LNCaP clone FGC (cell line): ENCODE measurements around the gene DAZAP2.
"Not testable (repeated sequence)": the region's sequence is repeated elsewhere in the genome, so short reads cannot be mapped to it uniquely, and the experiment has no call there.

Experiments
- DNase-seq: peaks from one replicate; pipeline ENCODE4 v3.0.0-alpha.2; 2011; ENCODE audit warnings: low read depth
- H3K4me3 ChIP-seq: 2 replicates; pipeline ENCODE4 v1.5.1; 2011; ENCODE audit warnings: mild to moderate bottlenecking, low read depth, low read length, control low read depth
- TF ChIP-seq, protein P1 (sequence below): IDR thresholded peaks from 2 replicates; pipeline ENCODE4 v1.5.1; 2012; ENCODE audit warnings: mild to moderate bottlenecking; ENCODE audit not compliant: control insufficient read depth, insufficient read depth; ENCODE audit errors: extremely low read depth

DAZAP2 gene

DNA sequence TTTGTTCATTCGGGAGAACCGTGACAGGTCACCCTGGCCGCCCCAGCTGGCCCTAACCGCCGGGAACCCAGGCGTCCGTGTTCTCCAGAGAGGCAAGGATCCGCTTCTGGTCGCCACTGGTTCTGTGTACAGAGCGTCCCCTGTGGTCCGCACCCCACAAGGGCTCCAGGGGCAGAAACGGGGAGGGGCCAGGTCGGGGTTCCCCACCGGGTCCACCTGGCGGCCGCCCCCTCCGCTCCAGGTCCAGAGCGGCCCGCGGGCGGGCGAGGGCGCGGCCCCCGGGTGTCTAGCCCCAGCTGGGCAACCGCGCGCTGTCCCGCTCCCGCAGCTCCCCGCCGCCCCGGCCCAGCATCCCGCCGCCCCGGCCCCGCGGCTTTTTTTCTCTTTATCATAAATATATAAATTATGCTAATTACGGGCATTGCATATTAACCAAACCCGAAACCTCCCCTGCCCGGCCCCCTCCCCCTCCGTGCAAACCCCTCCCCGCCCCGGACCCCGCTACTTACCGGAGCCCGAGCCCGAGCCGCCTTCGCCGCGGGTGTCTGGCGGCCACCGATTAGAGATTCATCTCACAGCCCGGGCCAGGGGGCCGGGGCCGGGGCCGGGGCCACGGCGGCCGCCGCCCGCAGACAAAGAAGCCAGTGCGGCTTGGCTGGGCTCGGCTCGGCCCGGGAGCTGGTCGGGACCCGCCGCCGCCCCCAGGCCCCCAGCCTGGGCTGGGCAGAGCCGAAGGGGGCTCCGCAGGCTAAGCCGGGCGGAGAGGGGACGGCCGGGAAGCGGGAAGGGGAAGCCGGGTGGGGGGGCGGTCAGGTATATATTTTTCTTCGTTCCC lies 21.3 kb upstream of the DAZAP2 start:
- TF ChIP-seq, protein P1, sequence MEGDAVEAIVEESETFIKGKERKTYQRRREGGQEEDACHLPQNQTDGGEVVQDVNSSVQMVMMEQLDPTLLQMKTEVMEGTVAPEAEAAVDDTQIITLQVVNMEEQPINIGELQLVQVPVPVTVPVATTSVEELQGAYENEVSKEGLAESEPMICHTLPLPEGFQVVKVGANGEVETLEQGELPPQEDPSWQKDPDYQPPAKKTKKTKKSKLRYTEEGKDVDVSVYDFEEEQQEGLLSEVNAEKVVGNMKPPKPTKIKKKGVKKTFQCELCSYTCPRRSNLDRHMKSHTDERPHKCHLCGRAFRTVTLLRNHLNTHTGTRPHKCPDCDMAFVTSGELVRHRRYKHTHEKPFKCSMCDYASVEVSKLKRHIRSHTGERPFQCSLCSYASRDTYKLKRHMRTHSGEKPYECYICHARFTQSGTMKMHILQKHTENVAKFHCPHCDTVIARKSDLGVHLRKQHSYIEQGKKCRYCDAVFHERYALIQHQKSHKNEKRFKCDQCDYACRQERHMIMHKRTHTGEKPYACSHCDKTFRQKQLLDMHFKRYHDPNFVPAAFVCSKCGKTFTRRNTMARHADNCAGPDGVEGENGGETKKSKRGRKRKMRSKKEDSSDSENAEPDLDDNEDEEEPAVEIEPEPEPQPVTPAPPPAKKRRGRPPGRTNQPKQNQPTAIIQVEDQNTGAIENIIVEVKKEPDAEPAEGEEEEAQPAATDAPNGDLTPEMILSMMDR, result no peak
- no peak overlapping the region for H3K4me3 ChIP-seq
- DNase-seq, result no peak

DNA sequence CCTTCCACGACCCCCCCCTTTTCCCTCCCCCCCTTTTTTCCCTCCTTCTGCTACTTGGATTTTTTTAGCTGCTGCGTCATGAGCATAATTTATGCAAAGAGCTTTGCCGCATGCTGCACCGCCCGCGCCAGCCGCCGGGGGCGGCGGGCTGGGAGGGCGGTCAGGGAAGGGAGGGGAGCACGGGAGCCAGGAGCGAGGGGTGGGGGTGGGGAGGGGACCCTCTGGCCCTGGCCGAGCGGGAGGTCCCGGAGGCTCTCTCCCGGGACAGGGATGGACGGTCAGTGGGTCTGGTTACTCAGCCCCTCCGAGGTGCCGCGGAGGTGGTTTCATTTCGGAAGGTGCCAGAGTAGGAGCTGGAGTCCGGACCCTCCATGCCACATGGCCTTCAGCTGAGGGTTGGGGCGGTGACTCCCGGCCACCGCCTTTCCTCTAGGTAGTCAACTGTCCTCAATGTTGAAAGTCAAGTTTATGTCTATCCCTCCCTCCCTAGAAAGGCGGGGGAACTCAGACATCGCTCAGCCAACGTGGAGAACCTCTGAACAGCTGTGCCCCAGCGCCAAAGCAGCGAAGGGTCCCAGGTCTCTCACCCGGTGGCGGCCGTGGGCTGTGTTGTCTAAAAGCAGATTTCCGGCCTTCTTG lies 20.5 kb upstream of the DAZAP2 start, which contains the start of gene POU6F1:
TSS of gene POU6F1 (minus strand) at position 95 of the 639 bp plus-strand sequence. CDS start 11,226 bp downstream, outside the sequence.
- no peak for DNase-seq

DNA sequence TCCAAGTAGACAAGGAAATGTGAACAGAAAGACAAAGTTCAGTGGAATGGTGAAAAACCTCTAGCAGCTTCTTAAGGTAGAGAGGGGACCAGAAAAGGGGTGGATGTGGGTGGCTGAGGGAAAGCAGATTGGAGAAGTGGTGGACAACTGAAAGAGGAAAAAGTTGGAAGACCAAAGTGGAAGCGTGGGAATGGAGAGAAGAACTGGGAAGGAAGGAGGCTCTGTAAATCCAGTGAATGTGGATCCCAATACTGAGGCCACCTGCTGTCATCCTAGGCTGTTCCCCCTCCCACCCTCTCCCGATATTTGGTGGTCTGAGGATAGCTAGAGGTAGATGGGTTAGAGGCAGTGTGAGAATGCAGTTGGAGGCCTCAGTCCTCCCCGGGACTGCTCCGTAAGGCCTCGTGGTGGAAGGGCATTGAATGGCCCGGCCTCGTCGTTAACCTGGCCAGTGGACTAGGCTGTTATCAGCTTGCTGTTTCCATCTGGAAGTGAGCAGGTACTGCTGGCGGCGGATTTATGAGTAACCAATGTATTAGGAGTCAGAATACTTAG lies 19.9 kb upstream of the DAZAP2 start:
- H3K4me3 ChIP-seq, result no peak overlapping the region
- no peak for DNase-seq
- TF ChIP-seq, protein P1, result no peak

More for the DNA sequence above, 20.5 kb upstream of the DAZAP2 start, which contains the start of gene POU6F1:
- H3K4me3 ChIP-seq, result no peak within 1 kb of the TSS
- TF ChIP-seq, protein P1, result no peak

DNA sequence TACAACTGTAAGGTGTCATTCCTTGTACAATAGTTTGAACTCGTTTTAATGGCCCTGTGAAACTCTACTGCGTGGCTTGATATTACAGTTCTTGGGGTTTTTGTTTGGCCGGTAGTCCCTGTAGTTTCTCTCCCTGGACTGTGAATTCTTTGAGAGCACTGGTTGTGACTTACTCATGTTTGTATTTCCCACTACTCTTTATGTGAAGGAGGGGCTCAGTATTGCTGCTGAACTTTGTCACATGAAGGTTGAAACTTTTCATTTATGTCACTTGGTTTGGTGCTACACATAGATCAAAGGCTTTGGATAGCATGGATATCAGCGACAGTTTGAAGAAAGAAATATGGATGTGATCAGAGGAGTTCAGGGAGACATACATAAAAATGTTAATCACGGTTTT lies 19.3 kb upstream of the DAZAP2 start:
- no peak overlapping the region for H3K4me3 ChIP-seq
- no peak for DNase-seq
- TF ChIP-seq, protein P1, result no peak

DNA sequence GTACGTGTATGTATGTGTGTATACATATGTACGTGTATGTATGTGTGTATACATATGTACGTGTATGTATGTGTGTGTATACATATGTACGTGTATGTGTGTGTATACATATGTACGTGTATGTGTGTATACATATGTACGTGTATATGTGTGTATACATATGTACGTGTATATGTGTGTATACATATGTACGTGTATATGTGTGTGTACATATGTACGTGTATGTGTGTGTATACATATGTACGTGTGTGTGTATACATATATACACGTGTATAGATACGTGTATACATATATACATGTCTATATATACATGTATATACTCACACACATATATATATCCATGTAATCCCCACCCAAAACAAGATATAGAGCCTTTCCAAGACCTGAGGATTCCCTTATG lies 18.8 kb upstream of the DAZAP2 start:
- DNase-seq, H3K4me3 ChIP-seq: not testable (repeated sequence)

DNA sequence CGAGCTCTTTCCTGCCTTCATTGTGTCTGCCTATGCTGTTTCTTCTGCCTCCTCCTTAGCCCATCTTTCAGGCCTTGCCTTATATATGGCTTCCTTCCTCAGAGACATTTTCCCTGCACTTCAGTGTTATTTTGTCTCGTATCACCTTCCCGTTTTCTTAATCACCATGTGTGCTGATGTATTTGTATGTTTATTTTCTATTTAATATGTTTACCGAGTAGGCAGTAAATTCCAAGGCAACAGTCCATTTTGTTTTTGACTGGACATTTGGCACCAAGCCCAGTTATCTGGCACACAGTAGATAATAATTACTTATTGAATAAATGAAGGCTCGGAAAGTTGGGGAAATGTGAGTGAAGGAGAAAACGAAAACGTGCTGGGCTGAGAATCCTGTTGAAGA lies 16.2 kb upstream of the DAZAP2 start:
- peak; percentile 98 for DNase-seq
- peak overlapping the region; percentile 24 for H3K4me3 ChIP-seq
- TF ChIP-seq, protein P1, result no peak

DNA sequence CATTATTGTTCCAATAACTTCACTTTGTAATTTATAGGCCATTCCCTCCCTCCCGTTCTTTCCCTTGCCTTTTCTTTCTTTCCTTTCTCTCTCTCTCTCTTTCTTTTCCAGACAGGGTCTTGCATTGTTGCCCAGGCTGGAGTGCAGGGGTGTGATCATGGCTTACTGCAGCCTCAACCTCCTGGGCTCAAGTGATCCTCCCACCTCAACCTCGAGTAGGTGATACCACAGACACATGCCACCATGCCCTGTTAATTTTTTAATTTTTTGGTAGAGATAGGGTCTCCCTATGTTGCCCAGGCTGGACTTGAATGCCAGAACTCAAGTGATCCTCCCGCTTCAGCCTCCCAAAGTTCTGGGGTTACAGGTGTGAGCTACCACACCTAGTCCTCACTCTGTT lies 14.0 kb upstream of the DAZAP2 start:
- no peak overlapping the region for H3K4me3 ChIP-seq
- DNase-seq, result no peak
- TF ChIP-seq, protein P1, result no peak
